ENCODE results near the gene HTT.

Gene HTT

GRCh38 chr4:3288571-3289094 is 214.2 kb downstream of the HTT start:
- no peak for DNase-seq (ENCODE audit: low read depth, low spot score)

- DNase-seq (ENCODE audit: low read depth, low spot score), result no peak
These were observed 216.0 kb downstream of the HTT start for GRCh38 chr4:3290476-3290875.

- no peak for DNase-seq (ENCODE audit: low read depth, low spot score)
These were observed 216.4 kb downstream of the HTT start for GRCh38 chr4:3290889-3291321.

DNA sequence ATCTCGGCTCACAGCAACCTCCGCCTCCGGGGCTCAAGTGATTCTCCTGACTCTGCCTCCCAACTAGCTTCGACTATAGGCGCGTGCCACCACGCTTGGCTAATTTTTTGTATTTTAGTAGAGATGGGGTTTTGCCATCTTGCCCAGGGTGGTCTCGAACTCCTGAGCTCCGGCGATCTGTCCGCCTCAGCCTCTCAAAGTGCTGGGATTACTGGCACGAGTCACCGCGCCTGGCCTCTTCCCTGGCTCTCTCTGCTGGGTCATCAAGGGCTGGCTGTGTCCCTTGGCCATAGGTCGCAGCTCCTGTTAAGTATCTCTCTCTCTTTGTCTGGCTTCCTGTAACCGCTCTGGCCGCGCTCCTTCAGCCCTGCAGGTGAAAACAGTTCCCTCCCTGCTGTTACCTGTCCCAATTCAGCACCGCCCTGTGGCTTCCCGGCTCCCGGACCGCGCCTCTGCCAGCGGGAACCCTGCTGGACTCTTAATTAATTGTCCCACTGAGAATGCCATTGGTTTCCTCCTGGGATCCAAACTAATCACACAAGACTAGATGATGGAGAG is 217.0 kb downstream of the HTT start:
- DNase-seq (ENCODE audit: low read depth, low spot score), result no peak

DNA sequence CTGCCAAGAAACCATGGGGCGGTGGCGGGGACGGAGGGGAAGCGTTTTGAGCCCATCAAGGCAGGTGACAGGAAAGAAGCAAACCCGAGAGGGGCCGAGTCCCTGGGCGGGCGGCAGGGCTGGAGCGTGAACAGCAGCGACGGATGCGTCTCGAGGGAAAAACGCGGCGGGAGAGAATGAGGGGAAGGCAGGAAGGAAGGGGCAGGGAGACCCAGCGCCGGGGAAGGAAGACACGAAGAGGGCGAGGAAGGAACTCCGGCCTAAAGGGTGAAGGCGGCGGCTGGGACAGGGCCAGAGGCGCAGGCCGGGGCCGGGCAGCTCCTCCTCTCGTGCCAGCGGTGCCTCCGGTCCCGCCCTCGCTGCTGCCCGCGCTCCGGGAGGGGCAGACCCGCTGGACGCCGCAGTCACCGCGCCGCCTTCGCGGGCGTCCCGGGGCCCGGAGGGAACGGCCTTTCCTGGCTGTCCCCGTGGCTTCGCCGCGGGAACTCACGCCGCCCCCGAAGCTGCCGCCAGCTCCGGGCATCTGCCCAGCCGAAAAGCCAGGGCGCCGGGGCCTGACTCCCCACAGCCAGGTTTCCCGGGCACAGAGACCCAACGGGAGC is 217.6 kb downstream of the HTT start:
- DNase-seq (ENCODE audit: low read depth, low spot score), result no peak

DNA sequence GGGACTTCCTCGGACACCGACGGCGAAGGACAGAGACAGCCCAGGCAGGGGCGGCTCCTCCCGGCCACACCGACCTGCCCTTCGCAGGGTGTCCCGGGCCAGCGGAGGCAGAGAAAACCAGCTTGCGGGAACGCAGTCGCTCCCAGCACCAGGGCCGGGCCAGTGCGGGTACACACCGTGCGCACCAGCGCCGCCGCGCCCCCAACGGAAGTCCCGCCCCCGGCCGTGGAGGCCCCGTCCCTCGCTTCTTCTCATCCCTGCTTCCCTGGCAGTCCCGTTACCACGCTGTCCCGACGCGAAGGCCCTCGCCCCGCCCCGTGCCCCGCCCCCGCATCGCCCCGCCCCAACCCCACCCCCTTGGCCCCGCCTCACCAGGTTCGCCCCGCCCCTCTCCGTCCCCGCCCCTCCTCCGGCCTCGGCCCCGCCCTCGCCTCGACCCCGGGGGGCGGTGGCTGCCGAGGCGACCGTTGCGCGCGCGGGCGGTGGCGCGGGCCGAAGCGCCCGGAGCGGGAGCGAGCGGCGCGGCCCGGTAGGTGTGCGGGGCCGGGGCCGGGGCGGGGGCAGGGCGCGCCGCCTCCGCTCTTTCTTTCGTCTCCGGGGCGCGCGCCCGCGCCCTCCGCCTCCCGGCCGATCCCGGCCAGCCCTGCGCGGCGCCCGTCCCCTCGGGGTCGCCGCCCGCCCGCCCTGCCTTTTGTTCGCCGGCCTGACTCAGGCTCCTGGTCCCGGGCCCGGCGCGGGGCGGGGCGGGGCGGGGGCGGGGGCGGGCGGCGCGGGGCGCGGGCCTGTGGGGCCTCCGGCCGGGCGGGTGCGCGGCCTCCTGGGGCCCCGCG is 218.3 kb downstream of the HTT start, which contains the start of gene RGS12:
RGS12 (plus strand) TSS at position 451 of the 830 bp plus-strand sequence. CDS start 23,150 bp downstream, outside the sequence.
- DNase-seq (ENCODE audit: low read depth, low spot score), result peak; percentile 74

Measured in smooth muscle cell of the brain vasculature (primary cell).